A673 (cell line): ENCODE results near the gene NDUFS1. TPM values are rescaled to one million over a fixed set of nuclear protein-coding genes. Genes with fewer than 3 reads are reported as not detected.

Source experiments
- BruUV-seq: library from RNA; stranded (reverse); fragments of 400-500 nt; replicated peaks from 2 replicates; lab custom pipeline; 2021; lab: Mats Ljungman, UMichigan
- CTCF ChIA-PET: fragments of 300-600 bp; sonication (Branson Sonifier 250); formaldehyde crosslinking; loops from one replicate; lab custom pipeline; 2022; ENCODE audit warnings: antibody characterized with exemption; lab: Charles Lee
- POLR2A ChIA-PET: fragments of 300-600 bp; sonication (Branson Sonifier 250); formaldehyde crosslinking; loops from one replicate; lab custom pipeline; 2022; ENCODE audit warnings: antibody characterized with exemption; ENCODE audit not compliant: low non-redundant PET; lab: Charles Lee
- DNase-seq: peaks from one replicate; pipeline ENCODE4 v3.0.0-alpha.2; 2015; ENCODE audit warnings: low spot score
- H3K27ac ChIP-seq: fragments of 200-600 bp; sonication (generic); 2 replicates; pipeline ENCODE4 v1.5.1; 2016; ENCODE audit warnings: mixed run types, low read depth, mild to moderate bottlenecking, mixed read lengths, antibody characterized with exemption, low read length; ENCODE audit not compliant: poor library complexity, severe bottlenecking
- H3K27me3 ChIP-seq: fragments of 200-600 bp; sonication (generic); replicated peaks from 2 replicates; pipeline ENCODE4 v1.6.1; 2017; ENCODE audit warnings: mixed run types, low read depth, mild to moderate bottlenecking, mixed read lengths, antibody characterized with exemption, low read length; ENCODE audit not compliant: insufficient read depth, poor library complexity
- H3K36me3 ChIP-seq: fragments of 200-600 bp; sonication (generic); 2 replicates; pipeline ENCODE4 v1.6.1; 2016; ENCODE audit warnings: mixed run types, mild to moderate bottlenecking, mixed read lengths, antibody characterized with exemption, low read length; ENCODE audit not compliant: insufficient read depth, poor library complexity, severe bottlenecking
- H3K4me1 ChIP-seq: fragments of 200-600 bp; sonication (generic); 2 replicates; pipeline ENCODE4 v1.6.1; 2017; ENCODE audit warnings: mixed run types, mild to moderate bottlenecking, mixed read lengths, antibody characterized with exemption, low read length; ENCODE audit not compliant: insufficient read depth, poor library complexity, severe bottlenecking
- H3K4me3 ChIP-seq: fragments of 200-600 bp; sonication (generic); 2 replicates; pipeline ENCODE4 v1.5.1; 2016; ENCODE audit warnings: low read depth, mixed run types, mild to moderate bottlenecking, mixed read lengths, low read length; ENCODE audit not compliant: poor library complexity, severe bottlenecking
- H3K9me3 ChIP-seq: fragments of 200-600 bp; sonication (generic); 2 replicates; pipeline ENCODE4 v1.6.1; 2016; ENCODE audit warnings: mixed run types, low read depth, mild to moderate bottlenecking, mixed read lengths, antibody characterized with exemption, low read length; ENCODE audit not compliant: poor library complexity, severe bottlenecking
- CTCF ChIP-seq: fragments of 300-800, 200-600 bp; sonication (generic); conservative IDR thresholded peaks from 2 replicates; pipeline ENCODE4 v1.5.1; 2017; ENCODE audit warnings: low read depth, mild to moderate bottlenecking, antibody characterized with exemption, low read length, moderate library complexity, mixed read lengths
- EZH2 ChIP-seq: fragments of 200-600 bp; sonication (generic); IDR thresholded peaks from 2 replicates; pipeline ENCODE4 v1.6.1; 2017; ENCODE audit warnings: borderline replicate concordance, low read depth, mild to moderate bottlenecking, mixed read lengths, antibody characterized with exemption, low read length; ENCODE audit not compliant: poor library complexity, severe bottlenecking
- intact Hi-C: fragments of 100-400 bp; cut with micrococcal nuclease; formaldehyde crosslinking; loops from one replicate; pipeline ENCODE4 v1.10.0; 2022; ENCODE audit not compliant: unreplicated experiment
- total RNA-seq: library from RNA; stranded (reverse); gene quantifications from 2 replicates; pipeline ENCODE4 v1.2.3, GENCODE V29; 2021

Gene NDUFS1
- total RNA-seq, 1 experiment from 2014 or later = 134 TPM

- no peaks in the 10 kb centered on the region for H3K27me3 ChIP-seq
- CTCF ChIA-PET = no interaction called here
- no TSS peak for BruUV-seq
Measured at GRCh38 chr2:206112108-206112507, 47.1 kb downstream of the NDUFS1 start.

GRCh38 chr2:206108713-206109112, 50.5 kb downstream of the NDUFS1 start:
- Histone ChIP-seq H3K9me3 (no peaks in the 10 kb centered on the region), H3K36me3 (no peaks in the 10 kb centered on the region), H3K27me3 (no peaks in the 10 kb centered on the region), H3K27ac (no peak overlapping the region), H3K4me3 (no peak overlapping the region), H3K4me1 (no peaks in the 10 kb centered on the region)
- no TSS peak for BruUV-seq
- no peak for DNase-seq
- intact Hi-C loops = no loop called here
- ChIA-PET POLR2A (interaction anchor here (0.6 kb wide), 1 partner anchor 22 kb away, joined by 4 read pairs; no protein-coding TSS in a partner anchor), CTCF (no interaction called here)
- TF ChIP-seq EZH2 (no peak), CTCF (no peak)

More at GRCh38 chr2:206112108-206112507, 47.1 kb downstream of the NDUFS1 start:
- no peak overlapping the region for H3K4me3 ChIP-seq
- POLR2A ChIA-PET = no interaction called here
- H3K9me3 ChIP-seq = no peaks in the 10 kb centered on the region
- H3K27ac ChIP-seq = no peak overlapping the region
- TF ChIP-seq EZH2 (no peak), CTCF (no peak)
- H3K36me3 ChIP-seq = peaks cover 5% of the 10 kb centered on the region
- intact Hi-C loops = no loop called here
- H3K4me1 ChIP-seq = no peaks in the 10 kb centered on the region
- no peak for DNase-seq

GRCh38 chr2:206105541-206105940, 53.7 kb downstream of the NDUFS1 start:
- no TSS peak for BruUV-seq
- intact Hi-C loops = no loop called here
- ChIA-PET CTCF (no interaction called here), POLR2A (no interaction called here)
- no peak overlapping the region for H3K27ac ChIP-seq
- H3K36me3 ChIP-seq = no peaks in the 10 kb centered on the region
- H3K4me1 ChIP-seq = no peaks in the 10 kb centered on the region
- H3K9me3 ChIP-seq = no peaks in the 10 kb centered on the region
- no peak overlapping the region for H3K4me3 ChIP-seq
- no peaks in the 10 kb centered on the region for H3K27me3 ChIP-seq
- no peak for DNase-seq
- TF ChIP-seq CTCF (no peak), EZH2 (no peak)
